Suprapubic skin (tissue), 4 donors: Measurements from ENCODE around the gene PFN3. TPM values are rescaled to one million over a fixed set of nuclear protein-coding genes. Genes with fewer than 3 reads are reported as not detected.

Experiments
- DNase-seq, 2 donors: peaks; one replicate each; pipeline ENCODE4 v3.0.0-alpha.2; 2019; ENCODE audit warnings: low spot score in 2 of 2
- H3K27ac ChIP-seq: fragments of 200-600 bp; sonication (generic); one replicate; pipeline ENCODE4 v1.5.1; 2019
- H3K27me3 ChIP-seq: fragments of 200-600 bp; sonication (generic); one replicate; pipeline ENCODE4 v1.5.1; 2019
- H3K36me3 ChIP-seq: fragments of 200-600 bp; sonication (generic); one replicate; pipeline ENCODE4 v1.5.1; 2019
- H3K4me1 ChIP-seq: fragments of 200-600 bp; sonication (generic); one replicate; pipeline ENCODE4 v1.5.1; 2019
- H3K4me3 ChIP-seq: fragments of 200-600 bp; sonication (generic); one replicate; pipeline ENCODE4 v1.5.1; 2019; ENCODE audit warnings: mild to moderate bottlenecking
- H3K9me3 ChIP-seq: fragments of 200-600 bp; sonication (generic); one replicate; pipeline ENCODE4 v1.5.1; 2019
- EP300 ChIP-seq: sonication (generic); formaldehyde crosslinking; IDR thresholded peaks from one replicate; pipeline ENCODE4 v1.6.1; 2017; ENCODE audit warnings: antibody characterized with exemption
- POLR2A ChIP-seq, 2 donors: fragments of 450-650 bp; IDR thresholded peaks; one replicate each; pipeline ENCODE4 v1.6.1; 2017; ENCODE audit warnings: antibody characterized with exemption in 2 of 2, mild to moderate bottlenecking in 2 of 2, moderate library complexity in 2 of 2
- POLR2AphosphoS5 ChIP-seq, 3 donors: sonication (generic); formaldehyde crosslinking; IDR thresholded peaks; one replicate each; pipeline ENCODE4 v1.6.1; 2017; ENCODE audit warnings: antibody characterized with exemption in 3 of 3
- WGBS: methylation state at CpG from one replicate; pipeline ENCODE4 v1.1.5; 2018; 5-methylcytosine and 5-hydroxymethylcytosine counted together
- total RNA-seq, 4 donors: library from RNA; depleted of rRNA; stranded (reverse); fragments of >200 nt; gene quantifications; one replicate each; pipeline ENCODE4 v1.1.0, GENCODE V29; 2016
- TF ChIP-seq, protein P1 (sequence below), 2 donors: fragments of 200-600 bp in 1 of 2; fragments of 450-650 bp in 1 of 2; sonication (generic) in 1 of 2; IDR thresholded peaks; one replicate each; pipeline ENCODE4 v1.5.1; 2016 to 2019; ENCODE audit warnings: antibody characterized with exemption in 2 of 2, mild to moderate bottlenecking in 1 of 2, moderate library complexity in 1 of 2

Gene PFN3
- total RNA-seq, 4 donors from 2014 or later = not detected

DNA sequence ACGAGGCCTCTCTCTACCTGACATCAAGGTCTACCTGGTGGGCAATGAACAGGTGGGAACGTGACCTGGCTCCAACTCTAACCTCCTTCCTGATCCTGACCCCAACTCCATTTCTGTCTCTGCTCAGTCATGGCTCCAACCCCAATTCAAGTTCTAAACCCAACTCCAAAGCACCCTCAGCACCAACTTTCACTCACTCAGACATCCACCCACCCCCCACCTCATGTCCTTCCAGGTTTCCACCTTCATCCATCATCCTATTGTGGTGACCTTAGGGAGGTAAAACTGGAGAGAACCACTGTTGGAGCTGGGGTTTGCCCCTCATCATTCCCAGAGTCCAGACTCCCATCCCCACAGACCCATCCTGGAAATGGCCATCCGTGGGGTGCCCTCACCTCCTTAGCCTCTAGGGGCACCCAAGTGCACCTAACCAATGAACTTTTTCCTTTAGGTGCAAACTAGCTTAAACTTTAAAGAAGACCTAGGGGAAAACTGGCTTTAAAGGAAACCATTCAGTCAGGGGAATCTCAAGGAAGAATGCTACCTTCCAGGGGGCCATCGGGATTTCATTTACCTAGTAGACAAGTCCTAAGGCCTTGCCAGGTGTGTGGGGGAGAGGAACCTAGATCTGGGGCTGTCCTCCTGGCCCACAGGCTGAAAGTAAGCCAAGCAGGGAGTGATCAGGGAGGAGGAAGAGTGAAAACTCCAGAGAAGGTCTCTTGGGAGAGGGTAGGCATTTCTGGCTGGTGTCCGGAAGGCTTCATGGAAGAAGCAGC, 31.4 kb downstream of the PFN3 start:
- Histone ChIP-seq H3K27ac (no peak overlapping the region), H3K9me3 (no peaks in the 10 kb centered on the region), H3K4me1 (peaks cover 82% of the 10 kb centered on the region), H3K27me3 (no peaks in the 10 kb centered on the region), H3K4me3 (no peak overlapping the region), H3K36me3 (no peaks in the 10 kb centered on the region)
- TF ChIP-seq, protein P1, sequence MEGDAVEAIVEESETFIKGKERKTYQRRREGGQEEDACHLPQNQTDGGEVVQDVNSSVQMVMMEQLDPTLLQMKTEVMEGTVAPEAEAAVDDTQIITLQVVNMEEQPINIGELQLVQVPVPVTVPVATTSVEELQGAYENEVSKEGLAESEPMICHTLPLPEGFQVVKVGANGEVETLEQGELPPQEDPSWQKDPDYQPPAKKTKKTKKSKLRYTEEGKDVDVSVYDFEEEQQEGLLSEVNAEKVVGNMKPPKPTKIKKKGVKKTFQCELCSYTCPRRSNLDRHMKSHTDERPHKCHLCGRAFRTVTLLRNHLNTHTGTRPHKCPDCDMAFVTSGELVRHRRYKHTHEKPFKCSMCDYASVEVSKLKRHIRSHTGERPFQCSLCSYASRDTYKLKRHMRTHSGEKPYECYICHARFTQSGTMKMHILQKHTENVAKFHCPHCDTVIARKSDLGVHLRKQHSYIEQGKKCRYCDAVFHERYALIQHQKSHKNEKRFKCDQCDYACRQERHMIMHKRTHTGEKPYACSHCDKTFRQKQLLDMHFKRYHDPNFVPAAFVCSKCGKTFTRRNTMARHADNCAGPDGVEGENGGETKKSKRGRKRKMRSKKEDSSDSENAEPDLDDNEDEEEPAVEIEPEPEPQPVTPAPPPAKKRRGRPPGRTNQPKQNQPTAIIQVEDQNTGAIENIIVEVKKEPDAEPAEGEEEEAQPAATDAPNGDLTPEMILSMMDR (IDR thresholded peaks at IDR 0.05) = peak; percentile 20 to 74
- no peak for TF ChIP-seq POLR2AphosphoS5 (IDR thresholded peaks at IDR 0.05)
- no peak for DNase-seq
- WGBS = 62% methylated on average over 5 of the region's 5 CpGs

- DNase-seq = no peak
- H3K9me3 ChIP-seq = no peaks in the 10 kb centered on the region
- TF ChIP-seq EP300 (no peak), POLR2A (IDR thresholded peaks at IDR 0.05) (no peak), POLR2AphosphoS5 (IDR thresholded peaks at IDR 0.05) (no peak)
- TF ChIP-seq, protein P1 (IDR thresholded peaks at IDR 0.05) = no peak
- peaks cover 84% of the 10 kb centered on the region for H3K4me1 ChIP-seq
- 84% methylated on average over 20 of the region's 29 CpGs for WGBS
- peak overlapping the region; percentile 46 for H3K4me3 ChIP-seq
- H3K27ac ChIP-seq = no peak overlapping the region
- no peaks in the 10 kb centered on the region for H3K27me3 ChIP-seq
- no peaks in the 10 kb centered on the region for H3K36me3 ChIP-seq
Observed at GRCh38 chr5:177367981-177368868, 32.2 kb downstream of the PFN3 start.

DNA sequence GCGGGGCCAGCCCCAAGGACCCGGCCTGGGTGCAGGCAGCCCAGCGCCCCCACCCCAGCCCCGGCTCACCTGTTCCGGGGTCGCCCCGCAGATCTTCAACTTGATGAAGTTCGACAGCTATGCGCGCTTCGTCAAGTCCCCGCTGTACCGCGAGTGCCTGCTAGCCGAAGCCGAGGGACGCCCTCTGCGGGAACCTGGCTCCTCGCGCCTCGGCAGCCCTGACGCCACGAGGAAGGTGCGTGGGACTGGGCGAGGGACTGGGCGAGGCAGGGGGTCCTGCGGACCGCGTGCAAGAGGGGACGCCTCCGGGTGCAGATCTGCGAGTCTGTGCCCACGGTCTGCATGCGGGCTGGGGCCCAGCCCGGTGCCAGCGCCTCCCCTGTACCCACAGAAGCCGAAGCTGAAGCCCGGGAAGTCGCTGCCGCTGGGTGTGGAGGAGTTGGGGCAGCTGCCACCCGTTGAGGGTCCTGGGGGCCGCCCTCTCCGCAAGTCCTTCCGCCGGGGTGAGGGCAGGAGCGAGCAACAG, 33.1 kb downstream of the PFN3 start:
- Histone ChIP-seq H3K4me1 (peaks cover 84% of the 10 kb centered on the region), H3K4me3 (peak overlapping the region; percentile 46), H3K9me3 (no peaks in the 10 kb centered on the region), H3K27ac (peak overlapping the region; percentile 83), H3K27me3 (no peaks in the 10 kb centered on the region), H3K36me3 (no peaks in the 10 kb centered on the region)
- no CpG with 5 or more reads among the region's 46 CpGs for WGBS
- TF ChIP-seq, protein P1 (IDR thresholded peaks at IDR 0.05) = no peak
- TF ChIP-seq EP300 (no peak), POLR2AphosphoS5 (IDR thresholded peaks at IDR 0.05) (no peak), POLR2A (IDR thresholded peaks at IDR 0.05) (no peak)
- DNase-seq = no peak

DNA sequence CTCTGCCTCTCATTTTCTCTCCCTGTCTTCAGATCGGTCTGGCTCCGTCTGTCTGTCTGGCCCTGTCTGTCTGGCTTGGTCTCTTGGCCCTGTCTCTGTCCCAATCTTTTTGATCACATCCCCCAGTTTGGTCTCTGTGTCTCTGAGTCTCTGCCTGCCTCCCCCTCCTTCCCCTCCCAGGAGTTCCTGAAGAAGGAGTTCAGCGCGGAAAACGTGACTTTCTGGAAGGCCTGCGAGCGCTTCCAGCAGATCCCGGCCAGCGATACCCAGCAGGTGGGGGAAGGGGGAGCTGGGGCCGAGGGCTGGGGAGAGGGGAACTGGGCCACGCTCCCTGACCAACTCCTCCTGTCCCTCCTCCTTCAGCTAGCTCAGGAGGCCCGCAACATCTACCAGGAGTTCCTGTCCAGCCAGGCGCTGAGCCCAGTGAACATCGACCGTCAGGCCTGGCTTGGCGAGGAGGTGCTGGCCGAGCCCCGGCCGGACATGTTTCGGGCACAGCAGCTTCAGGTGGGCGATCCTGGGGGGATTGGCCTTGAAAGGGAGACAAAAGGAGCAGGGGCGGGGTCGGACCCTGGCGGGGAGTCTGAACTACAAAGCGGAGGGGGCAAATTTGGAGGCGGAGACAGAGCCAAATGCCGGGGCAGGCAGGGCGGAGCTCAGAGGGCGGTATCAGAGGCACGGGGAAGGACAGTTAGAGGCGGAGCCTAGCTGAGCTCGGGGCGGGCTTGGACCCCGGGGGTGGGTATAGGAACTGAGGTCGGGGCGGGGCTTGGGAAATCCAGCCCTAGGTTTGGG, 33.7 kb downstream of the PFN3 start:
- 12% methylated on average over 34 of the region's 36 CpGs for WGBS
- Histone ChIP-seq H3K27me3 (no peaks in the 10 kb centered on the region), H3K4me1 (peaks cover 83% of the 10 kb centered on the region), H3K4me3 (peak overlapping the region; percentile 46), H3K27ac (peak overlapping the region; percentile 83), H3K9me3 (no peaks in the 10 kb centered on the region), H3K36me3 (no peaks in the 10 kb centered on the region)
- DNase-seq = peak; percentile 93
- no peak for TF ChIP-seq POLR2A (IDR thresholded peaks at IDR 0.05)
- TF ChIP-seq EP300 = no peak
- TF ChIP-seq, protein P1 (IDR thresholded peaks at IDR 0.05) = no peak
- no peak for TF ChIP-seq POLR2AphosphoS5 (IDR thresholded peaks at IDR 0.05)
